HepG2 (cell line): ENCODE measurements around the gene WWTR1. TPM values are rescaled to one million over a fixed set of nuclear protein-coding genes. Genes with fewer than 3 reads are reported as not detected.

ENCODE experiments used
- AGO2 ChIP-seq: fragments of 200-400 bp; formaldehyde crosslinking; optimal IDR thresholded peaks from 2 replicates; pipeline ENCODE3; 2017; ENCODE audit warnings: mild to moderate bottlenecking, low read depth, low read length, moderate library complexity
- ATF7-NPFF ChIP-seq: sonication (generic); formaldehyde crosslinking; IDR thresholded peaks from 2 replicates; pipeline ENCODE4 v1.8.1; 2023; ENCODE audit warnings: mild to moderate bottlenecking, low read depth, missing genetic modification reagents, moderate library complexity
- FOXC1 ChIP-seq: sonication (generic); formaldehyde crosslinking; IDR thresholded peaks from 2 replicates; pipeline ENCODE4 v1.8.0; 2022; ENCODE audit warnings: mild to moderate bottlenecking, missing genetic modification reagents, borderline replicate concordance
- JUN ChIP-seq: sonication (generic); formaldehyde crosslinking; IDR thresholded peaks from 2 replicates; pipeline ENCODE4 v1.4.0; 2020; ENCODE audit warnings: mild to moderate bottlenecking, missing genetic modification reagents
- KDM5B ChIP-seq: sonication (generic); formaldehyde crosslinking; IDR thresholded peaks from 2 replicates; pipeline ENCODE4 v1.4.0; 2020; ENCODE audit warnings: missing genetic modification reagents, mild to moderate bottlenecking, borderline replicate concordance
- NR2F2 ChIP-seq: IDR thresholded peaks from 2 replicates; pipeline ENCODE4 v1.6.1; 2012; ENCODE audit warnings: low read depth, inconsistent platforms, borderline replicate concordance
- PHF20 ChIP-seq: sonication (generic); formaldehyde crosslinking; IDR thresholded peaks from 2 replicates; pipeline ENCODE4 v1.5.0; 2020; ENCODE audit warnings: mild to moderate bottlenecking, missing genetic modification reagents
- SRF ChIP-seq: IDR thresholded peaks from 2 replicates; pipeline ENCODE4 v1.6.1; 2011; ENCODE audit warnings: mild to moderate bottlenecking, low read depth, low read length, moderate library complexity
- TBX2 ChIP-seq: sonication (generic); formaldehyde crosslinking; IDR thresholded peaks from 2 replicates; pipeline ENCODE4 v1.5.0; 2020; ENCODE audit warnings: missing genetic modification reagents, mild to moderate bottlenecking, borderline replicate concordance
- XRCC5 ChIP-seq: fragments of 200-400 bp; formaldehyde crosslinking; optimal IDR thresholded peaks from 2 replicates; pipeline ENCODE3; 2017; ENCODE audit warnings: mild to moderate bottlenecking, low read length
- ZMYM2 ChIP-seq: sonication (generic); formaldehyde crosslinking; IDR thresholded peaks from 2 replicates; pipeline ENCODE4 v1.8.0; 2022; ENCODE audit warnings: mild to moderate bottlenecking, missing genetic modification reagents
- ZMYM4 ChIP-seq: sonication (generic); formaldehyde crosslinking; IDR thresholded peaks from 2 replicates; pipeline ENCODE4 v1.8.1; 2023; ENCODE audit warnings: mild to moderate bottlenecking, missing genetic modification reagents
- ZNF143 ChIP-seq: sonication (generic); formaldehyde crosslinking; IDR thresholded peaks from 2 replicates; pipeline ENCODE4 v1.4.0; 2020; ENCODE audit warnings: missing genetic modification reagents
- ZNF878 ChIP-seq: sonication (generic); formaldehyde crosslinking; IDR thresholded peaks from 2 replicates; pipeline ENCODE4 v1.8.1; 2023; ENCODE audit warnings: mild to moderate bottlenecking, missing genetic modification reagents, moderate library complexity
- ZSCAN21 ChIP-seq: sonication (generic); formaldehyde crosslinking; IDR thresholded peaks from 2 replicates; pipeline ENCODE4 v1.8.0; 2022; ENCODE audit warnings: mild to moderate bottlenecking, missing genetic modification reagents, moderate library complexity, borderline replicate concordance
- ZSCAN22 ChIP-seq: sonication (generic); formaldehyde crosslinking; IDR thresholded peaks from 2 replicates; pipeline ENCODE4 v1.4.0; 2020; ENCODE audit warnings: mild to moderate bottlenecking, missing genetic modification reagents
- polyA plus RNA-seq, 8 experiments: library from polyadenylated mRNA; depleted of rRNA in 3 of 8; stranded (reverse) in 7 of 8; unstranded in 1 of 8; fragments of >200 nt; fragmentation: Illumina TruSeq in 4 of 8; extraction: Trizol in 4 of 8; gene quantifications; 2 replicates each; pipeline versions ENCODE4 v1.2.1 to v1.2.3, GENCODE V29; 2011 to 2016; ENCODE audit warnings: low read depth in 4 of 8, missing spikeins in 1 of 8, mixed read lengths in 1 of 8; ENCODE audit not compliant: insufficient read depth in 1 of 8
- total RNA-seq, 5 experiments: library from RNA; depleted of rRNA; stranded (reverse); fragments of >200 nt; fragmentation: Illumina TruSeq; extraction: Trizol; gene quantifications; 2 replicates each; pipeline ENCODE4 v1.2.3, GENCODE V29; 2016; ENCODE audit warnings: low read depth in 1 of 5
- TF ChIP-seq, protein P1 (sequence below): sonication (generic); formaldehyde crosslinking; IDR thresholded peaks from 2 replicates; pipeline ENCODE4 v1.5.1; 2020; ENCODE audit warnings: mild to moderate bottlenecking, moderate library complexity, missing genetic modification reagents
- TF ChIP-seq, protein P2 (sequence below), 2 experiments: fragments of 450-650 bp in 1 of 2; sonication (generic) in 1 of 2; formaldehyde crosslinking; IDR thresholded peaks; 2 replicates each; pipeline versions ENCODE4 v1.5.0 to v1.8.0; 2020 to 2022; ENCODE audit warnings: mild to moderate bottlenecking in 1 of 2, missing genetic modification reagents in 1 of 2
- TF ChIP-seq, protein P3 (sequence below): sonication (generic); formaldehyde crosslinking; IDR thresholded peaks from 2 replicates; pipeline ENCODE4 v1.4.0; 2020; ENCODE audit warnings: missing genetic modification reagents
- TF ChIP-seq, protein P4 (sequence below): sonication (generic); formaldehyde crosslinking; IDR thresholded peaks from 2 replicates; pipeline ENCODE4 v1.5.1; 2020; ENCODE audit warnings: mild to moderate bottlenecking, missing genetic modification reagents, moderate library complexity

The WWTR1 gene
- total and polyA plus RNA-seq, 2 of the 13 experiments (the other 11 are each of a cell fraction or from before 2014, with no cell fraction given): 19.7 to 139 TPM

DNA sequence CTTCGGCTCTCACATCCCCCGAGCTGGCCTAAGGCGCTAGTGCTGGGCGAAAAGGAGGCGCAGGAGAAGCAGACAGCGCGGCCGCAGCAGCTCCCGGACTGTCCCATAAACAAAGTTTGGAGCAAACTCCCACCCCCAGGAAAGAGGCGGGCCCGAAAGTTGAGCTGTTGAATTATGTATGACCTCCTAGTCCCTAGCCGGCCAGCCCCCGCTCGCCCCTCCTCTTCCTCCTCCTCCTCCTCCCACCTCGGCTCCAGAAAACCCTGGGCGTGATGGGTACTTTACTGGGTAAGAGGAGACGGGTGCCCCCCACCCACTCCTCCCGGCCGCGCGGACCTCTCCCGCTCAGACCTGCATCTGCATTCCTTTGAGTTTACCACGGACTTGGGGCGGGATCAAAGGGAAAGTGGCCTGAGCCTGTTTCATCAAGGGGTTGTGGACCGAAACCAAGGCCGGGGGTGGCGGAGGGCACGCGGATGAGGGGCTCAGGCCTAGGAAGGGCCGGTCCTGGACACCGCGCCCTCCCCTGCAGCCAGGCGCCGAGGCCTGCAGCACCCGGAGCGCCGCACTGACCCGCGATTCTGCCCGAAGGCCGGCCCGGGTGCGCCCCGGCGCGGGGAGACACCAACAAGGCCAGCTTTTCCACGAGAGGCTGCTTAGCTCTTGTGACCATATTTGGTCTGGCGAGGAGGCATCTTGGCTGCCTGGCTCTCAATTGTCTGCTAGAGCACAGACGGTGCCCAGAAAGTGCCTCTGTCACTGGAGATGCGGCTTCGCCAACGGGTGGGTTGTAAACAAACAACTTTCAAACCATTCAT, at the start of gene WWTR1 (continued):
- TF ChIP-seq, protein P1, sequence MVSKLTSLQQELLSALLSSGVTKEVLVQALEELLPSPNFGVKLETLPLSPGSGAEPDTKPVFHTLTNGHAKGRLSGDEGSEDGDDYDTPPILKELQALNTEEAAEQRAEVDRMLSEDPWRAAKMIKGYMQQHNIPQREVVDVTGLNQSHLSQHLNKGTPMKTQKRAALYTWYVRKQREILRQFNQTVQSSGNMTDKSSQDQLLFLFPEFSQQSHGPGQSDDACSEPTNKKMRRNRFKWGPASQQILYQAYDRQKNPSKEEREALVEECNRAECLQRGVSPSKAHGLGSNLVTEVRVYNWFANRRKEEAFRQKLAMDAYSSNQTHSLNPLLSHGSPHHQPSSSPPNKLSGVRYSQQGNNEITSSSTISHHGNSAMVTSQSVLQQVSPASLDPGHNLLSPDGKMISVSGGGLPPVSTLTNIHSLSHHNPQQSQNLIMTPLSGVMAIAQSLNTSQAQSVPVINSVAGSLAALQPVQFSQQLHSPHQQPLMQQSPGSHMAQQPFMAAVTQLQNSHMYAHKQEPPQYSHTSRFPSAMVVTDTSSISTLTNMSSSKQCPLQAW (CRISPR knock-in tag): peak; percentile 69; the same call in 1 of the 2 replicates
- TF ChIP-seq NR2F2 (no peak), JUN (CRISPR knock-in tag) (peak; percentile 71; the same call in 1 of the 2 replicates), FOXC1 (CRISPR knock-in tag) (peak; percentile 74; the same call in 1 of the 2 replicates), SRF (peak; percentile 94), ZSCAN22 (CRISPR knock-in tag) (0 out of 2 replicates have a peak, but pooled peaks have one; percentile 25), ZNF143 (CRISPR knock-in tag) (peak; percentile 68), ZMYM4 (peak; percentile 64; the same call in 1 of the 2 replicates), XRCC5 (peak; percentile 30), ZSCAN21 (peak; percentile 51), ZNF878 (0 out of 2 replicates have a peak, but pooled peaks have one; percentile 44), ZMYM2 (0 out of 2 replicates have a peak, but pooled peaks have one; percentile 54), KDM5B (CRISPR knock-in tag) (peak; percentile 84; the same call in 1 of the 2 replicates), PHF20 (CRISPR knock-in tag) (peak; percentile 1; the same call in 1 of the 2 replicates), AGO2 (peak; percentile 32), ATF7-NPFF (CRISPR knock-in tag) (peak; percentile 22; the same call in 1 of the 2 replicates), TBX2 (peak; percentile 60; the same call in 1 of the 2 replicates)
- TF ChIP-seq, protein P2, sequence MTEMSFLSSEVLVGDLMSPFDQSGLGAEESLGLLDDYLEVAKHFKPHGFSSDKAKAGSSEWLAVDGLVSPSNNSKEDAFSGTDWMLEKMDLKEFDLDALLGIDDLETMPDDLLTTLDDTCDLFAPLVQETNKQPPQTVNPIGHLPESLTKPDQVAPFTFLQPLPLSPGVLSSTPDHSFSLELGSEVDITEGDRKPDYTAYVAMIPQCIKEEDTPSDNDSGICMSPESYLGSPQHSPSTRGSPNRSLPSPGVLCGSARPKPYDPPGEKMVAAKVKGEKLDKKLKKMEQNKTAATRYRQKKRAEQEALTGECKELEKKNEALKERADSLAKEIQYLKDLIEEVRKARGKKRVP (CRISPR knock-in tag; IDR thresholded peaks at IDR 0.05): peak in 1 of 2 experiments; percentile 58; a peak in 1 of 4 replicates
- TF ChIP-seq, protein P3, sequence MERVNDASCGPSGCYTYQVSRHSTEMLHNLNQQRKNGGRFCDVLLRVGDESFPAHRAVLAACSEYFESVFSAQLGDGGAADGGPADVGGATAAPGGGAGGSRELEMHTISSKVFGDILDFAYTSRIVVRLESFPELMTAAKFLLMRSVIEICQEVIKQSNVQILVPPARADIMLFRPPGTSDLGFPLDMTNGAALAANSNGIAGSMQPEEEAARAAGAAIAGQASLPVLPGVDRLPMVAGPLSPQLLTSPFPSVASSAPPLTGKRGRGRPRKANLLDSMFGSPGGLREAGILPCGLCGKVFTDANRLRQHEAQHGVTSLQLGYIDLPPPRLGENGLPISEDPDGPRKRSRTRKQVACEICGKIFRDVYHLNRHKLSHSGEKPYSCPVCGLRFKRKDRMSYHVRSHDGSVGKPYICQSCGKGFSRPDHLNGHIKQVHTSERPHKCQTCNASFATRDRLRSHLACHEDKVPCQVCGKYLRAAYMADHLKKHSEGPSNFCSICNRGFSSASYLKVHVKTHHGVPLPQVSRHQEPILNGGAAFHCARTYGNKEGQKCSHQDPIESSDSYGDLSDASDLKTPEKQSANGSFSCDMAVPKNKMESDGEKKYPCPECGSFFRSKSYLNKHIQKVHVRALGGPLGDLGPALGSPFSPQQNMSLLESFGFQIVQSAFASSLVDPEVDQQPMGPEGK (CRISPR knock-in tag): peak; percentile 88
- TF ChIP-seq, protein P4, sequence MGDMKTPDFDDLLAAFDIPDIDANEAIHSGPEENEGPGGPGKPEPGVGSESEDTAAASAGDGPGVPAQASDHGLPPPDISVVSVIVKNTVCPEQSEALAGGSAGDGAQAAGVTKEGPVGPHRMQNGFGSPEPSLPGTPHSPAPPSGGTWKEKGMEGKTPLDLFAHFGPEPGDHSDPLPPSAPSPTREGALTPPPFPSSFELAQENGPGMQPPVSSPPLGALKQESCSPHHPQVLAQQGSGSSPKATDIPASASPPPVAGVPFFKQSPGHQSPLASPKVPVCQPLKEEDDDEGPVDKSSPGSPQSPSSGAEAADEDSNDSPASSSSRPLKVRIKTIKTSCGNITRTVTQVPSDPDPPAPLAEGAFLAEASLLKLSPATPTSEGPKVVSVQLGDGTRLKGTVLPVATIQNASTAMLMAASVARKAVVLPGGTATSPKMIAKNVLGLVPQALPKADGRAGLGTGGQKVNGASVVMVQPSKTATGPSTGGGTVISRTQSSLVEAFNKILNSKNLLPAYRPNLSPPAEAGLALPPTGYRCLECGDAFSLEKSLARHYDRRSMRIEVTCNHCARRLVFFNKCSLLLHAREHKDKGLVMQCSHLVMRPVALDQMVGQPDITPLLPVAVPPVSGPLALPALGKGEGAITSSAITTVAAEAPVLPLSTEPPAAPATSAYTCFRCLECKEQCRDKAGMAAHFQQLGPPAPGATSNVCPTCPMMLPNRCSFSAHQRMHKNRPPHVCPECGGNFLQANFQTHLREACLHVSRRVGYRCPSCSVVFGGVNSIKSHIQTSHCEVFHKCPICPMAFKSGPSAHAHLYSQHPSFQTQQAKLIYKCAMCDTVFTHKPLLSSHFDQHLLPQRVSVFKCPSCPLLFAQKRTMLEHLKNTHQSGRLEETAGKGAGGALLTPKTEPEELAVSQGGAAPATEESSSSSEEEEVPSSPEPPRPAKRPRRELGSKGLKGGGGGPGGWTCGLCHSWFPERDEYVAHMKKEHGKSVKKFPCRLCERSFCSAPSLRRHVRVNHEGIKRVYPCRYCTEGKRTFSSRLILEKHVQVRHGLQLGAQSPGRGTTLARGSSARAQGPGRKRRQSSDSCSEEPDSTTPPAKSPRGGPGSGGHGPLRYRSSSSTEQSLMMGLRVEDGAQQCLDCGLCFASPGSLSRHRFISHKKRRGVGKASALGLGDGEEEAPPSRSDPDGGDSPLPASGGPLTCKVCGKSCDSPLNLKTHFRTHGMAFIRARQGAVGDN: peak; percentile 98
